Measurements from ENCODE around the gene CASKIN2.

The CASKIN2 gene

GRCh38 chr17:75504347-75505151 is 10.8 kb downstream of the CASKIN2 start:
- DNase-seq, result peak; percentile 46

GRCh38 chr17:75503976-75504346 is 11.4 kb downstream of the CASKIN2 start:
- DNase-seq, result no peak

- no peak for DNase-seq
Measured at GRCh38 chr17:75503337-75503950, 11.9 kb downstream of the CASKIN2 start.

GRCh38 chr17:75502721-75503329 is 12.5 kb downstream of the CASKIN2 start:
- DNase-seq, result no peak

GRCh38 chr17:75502072-75502720 is 13.1 kb downstream of the CASKIN2 start:
- DNase-seq, result no peak

- DNase-seq, result no peak
Measured at GRCh38 chr17:75501378-75502071, 13.8 kb downstream of the CASKIN2 start.

GRCh38 chr17:75500419-75501216 is 14.7 kb downstream of the CASKIN2 start:
- DNase-seq, result no peak

GRCh38 chr17:75499313-75500022 is 15.9 kb downstream of the CASKIN2 start:
- no peak for DNase-seq

GRCh38 chr17:75498726-75499213 is 16.6 kb downstream of the CASKIN2 start:
- DNase-seq, result no peak

GRCh38 chr17:75498039-75498725 is 17.2 kb downstream of the CASKIN2 start:
- no peak for DNase-seq

- no peak for DNase-seq
Measured at GRCh38 chr17:75496005-75496404, 19.3 kb downstream of the CASKIN2 start.

GRCh38 chr17:75494326-75494877 is 20.9 kb downstream of the CASKIN2 start:
- DNase-seq, result no peak

- DNase-seq, result no peak
Measured at GRCh38 chr17:75493476-75494129, 21.7 kb downstream of the CASKIN2 start.

GRCh38 chr17:75492555-75493168 is 22.7 kb downstream of the CASKIN2 start:
- peak; percentile 44 for DNase-seq

GRCh38 chr17:75491680-75492079 is 23.7 kb downstream of the CASKIN2 start:
- no peak for DNase-seq

- no peak for DNase-seq
Measured at GRCh38 chr17:75490953-75491649, 24.2 kb downstream of the CASKIN2 start.

GRCh38 chr17:75490173-75490743 is 25.1 kb downstream of the CASKIN2 start:
- DNase-seq, result no peak

GRCh38 chr17:75489511-75489955 is 25.8 kb downstream of the CASKIN2 start:
- DNase-seq, result no peak
